Neural cell (in vitro differentiated cells): ENCODE results near the gene SLC43A3.

Source experiments
- CTCF ChIP-seq: fragments of 450-650 bp; IDR thresholded peaks from 2 replicates; pipeline ENCODE4 v1.5.1; 2014; ENCODE audit warnings: antibody characterized with exemption, mild to moderate bottlenecking, moderate library complexity; ENCODE audit not compliant: poor library complexity, severe bottlenecking
- EP300 ChIP-seq: fragments of 450-650 bp; conservative IDR thresholded peaks from 2 replicates; pipeline ENCODE4 v1.6.1; 2014; ENCODE audit warnings: antibody characterized with exemption, mild to moderate bottlenecking, moderate library complexity; ENCODE audit not compliant: poor library complexity, severe bottlenecking
- EZH2 ChIP-seq: fragments of 200-600, 300-800 bp; shearing (Covaris generic), sonication (generic); IDR thresholded peaks from 2 replicates; pipeline ENCODE4 v1.6.1; 2014; ENCODE audit warnings: antibody characterized with exemption, low read length, borderline replicate concordance, mild to moderate bottlenecking; ENCODE audit not compliant: insufficient read depth, poor library complexity, severe bottlenecking
- POLR2AphosphoS5 ChIP-seq: IDR thresholded peaks from 2 replicates; pipeline ENCODE4 v1.6.1; 2012
- RAD21 ChIP-seq: fragments of 450-650 bp; conservative IDR thresholded peaks from 2 replicates; pipeline ENCODE4 v1.6.1; 2014; ENCODE audit warnings: antibody characterized with exemption, mild to moderate bottlenecking, moderate library complexity
- SMC3 ChIP-seq: fragments of 450-650 bp; conservative IDR thresholded peaks from 2 replicates; pipeline ENCODE4 v1.6.1; 2014; ENCODE audit warnings: antibody characterized with exemption, mild to moderate bottlenecking, moderate library complexity; ENCODE audit not compliant: poor library complexity
- TAF1 ChIP-seq: IDR thresholded peaks from 2 replicates; pipeline ENCODE4 v1.6.1; 2012; ENCODE audit warnings: low read depth

- no peak for TF ChIP-seq CTCF
- TF ChIP-seq EP300 = no peak
- TF ChIP-seq EZH2 = no peak
- no peak for TF ChIP-seq POLR2AphosphoS5
- no peak for TF ChIP-seq RAD21
- peak; percentile 66 for TF ChIP-seq SMC3
- TF ChIP-seq TAF1 = no peak
Observed at GRCh38 chr11:57457643-57458023, 30.7 kb upstream of the SLC43A3 start.
